MM.1S (cell line): ENCODE results near the gene RASL11B.

Source experiments
- DNase-seq: peaks from one replicate; pipeline ENCODE4 v3.0.0-alpha.2; 2015
- H2AFZ ChIP-seq: fragments of 300-600 bp; sonication (generic); 2 replicates; pipeline ENCODE4 v1.6.0; 2016; ENCODE audit warnings: antibody characterized with exemption, low read length
- H3F3A ChIP-seq: fragments of 300-600 bp; sonication (generic); 2 replicates; pipeline ENCODE4 v1.6.1; 2016; ENCODE audit warnings: mild to moderate bottlenecking, antibody characterized with exemption, low read length, moderate library complexity, mixed read lengths; ENCODE audit not compliant: insufficient read depth
- H3K27ac ChIP-seq: fragments of 300-600 bp; sonication (generic); 2 replicates; pipeline ENCODE4 v1.5.1; 2016; ENCODE audit warnings: mild to moderate bottlenecking, low read length
- H3K27me3 ChIP-seq: fragments of 300-600 bp; sonication (generic); replicated peaks from 2 replicates; pipeline ENCODE4 v1.6.0; 2016; ENCODE audit warnings: low read length; ENCODE audit not compliant: insufficient read depth
- H3K36me3 ChIP-seq: fragments of 300-600 bp; sonication (generic); replicated peaks from 2 replicates; pipeline ENCODE4 v1.6.1; 2016; ENCODE audit warnings: mild to moderate bottlenecking, low read length, mixed read lengths; ENCODE audit not compliant: insufficient read depth
- H3K4me1 ChIP-seq: fragments of 300-600 bp; sonication (generic); 2 replicates; pipeline ENCODE4 v1.6.1; 2016; ENCODE audit warnings: low read length, mixed read lengths
- H3K4me2 ChIP-seq: fragments of 300-600 bp; sonication (generic); 2 replicates; pipeline ENCODE4 v1.6.0; 2016; ENCODE audit warnings: low read depth, low read length
- H3K4me3 ChIP-seq: fragments of 300-600 bp; sonication (generic); 2 replicates; pipeline ENCODE4 v1.5.1; 2016; ENCODE audit warnings: low read length, mixed read lengths
- H3K79me2 ChIP-seq: fragments of 300-600 bp; sonication (generic); 2 replicates; pipeline ENCODE4 v1.6.1; 2016; ENCODE audit warnings: mixed run types, low read length, mixed read lengths
- H3K9ac ChIP-seq: fragments of 300-600 bp; sonication (generic); 2 replicates; pipeline ENCODE4 v1.6.1; 2016; ENCODE audit warnings: low read length, mixed read lengths
- H3K9me2 ChIP-seq: fragments of 300-600 bp; sonication (generic); replicated peaks from 2 replicates; pipeline ENCODE4 v1.6.1; 2016; ENCODE audit warnings: mild to moderate bottlenecking, low read length, mixed read lengths; ENCODE audit not compliant: insufficient read depth
- H3K9me3 ChIP-seq: fragments of 300-600 bp; sonication (generic); replicated peaks from 2 replicates; pipeline ENCODE4 v1.6.1; 2016; ENCODE audit warnings: mild to moderate bottlenecking, low read length, mixed read lengths; ENCODE audit not compliant: insufficient read depth
- H4K20me1 ChIP-seq: fragments of 300-600 bp; sonication (generic); 2 replicates; pipeline ENCODE4 v1.6.1; 2016; ENCODE audit warnings: mild to moderate bottlenecking, low read length, moderate library complexity, mixed read lengths; ENCODE audit not compliant: insufficient read depth
- EZH2 ChIP-seq: fragments of 300-600 bp; sonication (generic); optimal IDR thresholded peaks from 2 replicates; pipeline ENCODE3; 2017; ENCODE audit warnings: low read depth, mild to moderate bottlenecking, antibody characterized with exemption, low read length, mixed read lengths
- EZH2phosphoT487 ChIP-seq: fragments of 300-600 bp; sonication (generic); IDR thresholded peaks from 2 replicates; pipeline ENCODE4 v1.6.1; 2018; ENCODE audit warnings: antibody characterized with exemption, low read length
- TF ChIP-seq, protein P1 (sequence below): fragments of 300-600 bp; sonication (generic); IDR thresholded peaks from 2 replicates; pipeline ENCODE4 v1.5.1; 2016; ENCODE audit warnings: antibody characterized with exemption, low read length, mixed read lengths

RASL11B gene

DNA sequence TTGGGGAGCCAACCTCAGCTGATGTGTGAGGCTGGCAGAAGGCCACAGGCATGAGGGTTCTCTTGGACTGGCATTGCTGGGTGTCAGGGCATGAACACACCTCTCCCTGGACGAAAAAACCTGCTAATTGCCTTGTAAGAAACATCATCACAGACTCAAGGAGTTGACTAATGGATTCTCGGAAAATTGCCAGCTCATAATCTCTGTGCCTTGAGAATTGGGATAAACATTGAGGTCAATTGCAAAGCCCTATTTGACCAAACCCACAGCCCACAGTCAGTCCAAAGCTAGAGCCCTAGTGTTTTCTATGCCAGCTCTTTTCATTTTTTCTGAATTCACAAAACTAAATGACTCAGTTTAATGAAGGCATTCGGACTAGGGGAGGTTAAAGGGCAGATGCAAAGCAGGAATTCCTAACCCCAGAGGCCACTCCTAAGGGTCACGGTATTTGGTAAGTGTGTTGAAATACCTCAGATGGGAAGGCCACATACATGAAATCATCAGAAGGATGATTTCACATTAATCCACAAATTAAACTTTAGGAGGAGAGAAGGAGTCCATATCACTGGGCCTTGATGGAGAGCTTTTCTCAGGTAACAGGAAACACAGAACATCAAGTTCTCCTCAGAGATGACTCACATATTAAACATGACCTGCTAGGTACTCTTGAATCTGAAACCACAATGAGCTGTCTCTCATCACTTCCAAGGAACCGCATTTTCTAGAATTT, 39.0 kb upstream of the RASL11B start:
- H3K9ac ChIP-seq, result no peak overlapping the region
- H3K4me1 ChIP-seq, result no peaks in the 10 kb centered on the region
- no peaks in the 10 kb centered on the region for H4K20me1 ChIP-seq
- H3K4me3 ChIP-seq, result no peak overlapping the region
- TF ChIP-seq EZH2, result no peak
- TF ChIP-seq, protein P1, sequence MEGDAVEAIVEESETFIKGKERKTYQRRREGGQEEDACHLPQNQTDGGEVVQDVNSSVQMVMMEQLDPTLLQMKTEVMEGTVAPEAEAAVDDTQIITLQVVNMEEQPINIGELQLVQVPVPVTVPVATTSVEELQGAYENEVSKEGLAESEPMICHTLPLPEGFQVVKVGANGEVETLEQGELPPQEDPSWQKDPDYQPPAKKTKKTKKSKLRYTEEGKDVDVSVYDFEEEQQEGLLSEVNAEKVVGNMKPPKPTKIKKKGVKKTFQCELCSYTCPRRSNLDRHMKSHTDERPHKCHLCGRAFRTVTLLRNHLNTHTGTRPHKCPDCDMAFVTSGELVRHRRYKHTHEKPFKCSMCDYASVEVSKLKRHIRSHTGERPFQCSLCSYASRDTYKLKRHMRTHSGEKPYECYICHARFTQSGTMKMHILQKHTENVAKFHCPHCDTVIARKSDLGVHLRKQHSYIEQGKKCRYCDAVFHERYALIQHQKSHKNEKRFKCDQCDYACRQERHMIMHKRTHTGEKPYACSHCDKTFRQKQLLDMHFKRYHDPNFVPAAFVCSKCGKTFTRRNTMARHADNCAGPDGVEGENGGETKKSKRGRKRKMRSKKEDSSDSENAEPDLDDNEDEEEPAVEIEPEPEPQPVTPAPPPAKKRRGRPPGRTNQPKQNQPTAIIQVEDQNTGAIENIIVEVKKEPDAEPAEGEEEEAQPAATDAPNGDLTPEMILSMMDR, result no peak
- no peak for TF ChIP-seq EZH2phosphoT487
- no peak overlapping the region for H3K27ac ChIP-seq
- H3F3A ChIP-seq, result no peaks in the 10 kb centered on the region
- no peak for DNase-seq
- H3K79me2 ChIP-seq, result no peaks in the 10 kb centered on the region
- no peaks in the 10 kb centered on the region for H3K36me3 ChIP-seq
- no peak overlapping the region for H2AFZ ChIP-seq
- no peaks in the 10 kb centered on the region for H3K9me2 ChIP-seq
- H3K9me3 ChIP-seq, result no peaks in the 10 kb centered on the region
- H3K4me2 ChIP-seq, result no peak overlapping the region
- no peaks in the 10 kb centered on the region for H3K27me3 ChIP-seq

DNA sequence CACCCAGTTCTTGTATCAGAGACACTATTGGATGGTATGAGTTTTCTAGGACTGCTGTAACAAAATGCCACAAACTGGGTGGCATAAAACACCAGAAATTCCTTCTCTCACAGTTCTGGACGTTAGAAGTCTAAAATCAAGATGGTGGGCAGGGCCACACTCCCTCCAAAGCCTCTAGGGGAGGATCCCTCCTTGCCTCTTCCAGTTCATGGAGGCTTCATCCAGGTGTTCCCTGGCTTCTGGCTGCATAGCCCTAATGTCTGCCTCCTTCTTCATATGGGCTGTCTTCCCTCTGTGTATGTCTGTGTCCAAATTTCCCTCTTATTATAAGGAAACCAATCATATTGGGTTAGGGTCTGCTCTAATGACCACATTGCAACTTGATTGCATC, 38.4 kb upstream of the RASL11B start:
- Histone ChIP-seq H3K27me3 (no peaks in the 10 kb centered on the region), H3K9ac (no peak overlapping the region), H4K20me1 (no peaks in the 10 kb centered on the region), H3K9me3 (no peaks in the 10 kb centered on the region), H3K4me2 (no peak overlapping the region), H3K4me1 (no peaks in the 10 kb centered on the region), H3F3A (no peaks in the 10 kb centered on the region), H3K9me2 (no peaks in the 10 kb centered on the region), H3K27ac (no peak overlapping the region), H3K4me3 (no peak overlapping the region), H3K79me2 (no peaks in the 10 kb centered on the region), H3K36me3 (no peaks in the 10 kb centered on the region), H2AFZ (no peak overlapping the region)
- DNase-seq, result no peak
- TF ChIP-seq, protein P1, result no peak
- TF ChIP-seq EZH2 (no peak), EZH2phosphoT487 (no peak)

DNA sequence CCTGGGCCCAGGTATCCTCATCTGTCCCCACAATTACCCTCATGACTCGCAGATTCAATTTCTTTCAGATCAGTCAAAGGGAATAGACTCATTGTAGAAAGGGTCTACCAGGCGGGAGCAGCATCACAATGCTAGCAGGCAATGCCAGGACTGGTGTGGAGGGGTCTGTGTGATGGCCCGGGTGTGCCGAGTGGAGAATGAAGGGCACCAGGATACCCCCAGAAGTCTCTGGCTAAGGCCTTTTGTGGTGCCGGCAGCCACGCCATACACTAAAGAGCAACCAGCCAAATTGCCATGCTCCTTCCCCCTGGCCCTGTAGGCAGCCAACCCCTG, 37.9 kb upstream of the RASL11B start:
- TF ChIP-seq, protein P1, result no peak
- TF ChIP-seq EZH2phosphoT487 (no peak), EZH2 (no peak)

More for the DNA sequence above, 37.9 kb upstream of the RASL11B start:
- no peaks in the 10 kb centered on the region for H3K79me2 ChIP-seq
- no peaks in the 10 kb centered on the region for H3K36me3 ChIP-seq
- H2AFZ ChIP-seq, result no peak overlapping the region
- H3K4me1 ChIP-seq, result no peaks in the 10 kb centered on the region
- H4K20me1 ChIP-seq, result no peaks in the 10 kb centered on the region
- H3K27me3 ChIP-seq, result no peaks in the 10 kb centered on the region
- no peaks in the 10 kb centered on the region for H3K9me2 ChIP-seq
- H3K4me3 ChIP-seq, result no peak overlapping the region
- H3K9me3 ChIP-seq, result no peaks in the 10 kb centered on the region
- H3K27ac ChIP-seq, result no peak overlapping the region
- DNase-seq, result no peak
- H3F3A ChIP-seq, result no peaks in the 10 kb centered on the region
- no peak overlapping the region for H3K4me2 ChIP-seq
- H3K9ac ChIP-seq, result no peak overlapping the region
